Prostate gland (tissue), 2 donors: ENCODE data around the gene ADAMTS10. TPM values are rescaled to one million over a fixed set of nuclear protein-coding genes. Genes with fewer than 3 reads are reported as not detected.
"Not testable (repeated sequence)": the region's sequence is repeated elsewhere in the genome, so short reads cannot be mapped to it uniquely, and the experiment has no call there.

Experiments used
- DNase-seq: peaks from one replicate; pipeline ENCODE4 v3.0.0-alpha.2; 2019; ENCODE audit warnings: low spot score
- H3K27ac ChIP-seq, 2 donors: fragments of 200-600 bp; sonication (generic); 2 replicates each; pipeline ENCODE4 v1.5.1; 2017 to 2019
- H3K27me3 ChIP-seq: fragments of 200-600 bp; sonication (generic); replicated peaks from 2 replicates; pipeline ENCODE4 v1.5.1; 2019; ENCODE audit not compliant: insufficient read depth
- H3K36me3 ChIP-seq, 2 donors: fragments of 200-600 bp; sonication (generic); 1 replicate in 1 of 2; 2 replicates in 1 of 2; pipeline versions ENCODE4 v1.5.1 to v1.8.1; 2017 to 2019
- H3K4me1 ChIP-seq: fragments of 200-600 bp; sonication (generic); replicated peaks from 2 replicates; pipeline ENCODE4 v1.5.1; 2019
- H3K4me3 ChIP-seq, 2 donors: fragments of 200-600 bp; sonication (generic); 2 replicates each; pipeline ENCODE4 v1.5.1; 2017 to 2019
- H3K9me3 ChIP-seq: fragments of 200-600 bp; sonication (generic); 2 replicates; pipeline ENCODE4 v1.5.1; 2017
- CTCF ChIP-seq, 4 experiments: fragments of 200-600 bp in 2 of 4; fragments of 450-650 bp in 2 of 4; sonication (generic) in 2 of 4; IDR thresholded peaks; 1 replicate in 3 of 4; 2 replicates in 1 of 4; pipeline ENCODE4 v1.5.1; 2016 to 2019; ENCODE audit warnings: antibody characterized with exemption in 4 of 4, mild to moderate bottlenecking in 2 of 4, moderate library complexity in 2 of 4
- POLR2A ChIP-seq: fragments of 450-650 bp; IDR thresholded peaks from one replicate; pipeline ENCODE4 v1.6.1; 2016; ENCODE audit warnings: antibody characterized with exemption, mild to moderate bottlenecking
- POLR2AphosphoS5 ChIP-seq: sonication (generic); formaldehyde crosslinking; IDR thresholded peaks from one replicate; pipeline ENCODE4 v1.6.1; 2017; ENCODE audit warnings: antibody characterized with exemption
- WGBS: methylation state at CpG from one replicate; pipeline ENCODE4 v1.1.5; 2018; 5-methylcytosine and 5-hydroxymethylcytosine counted together
- intact Hi-C: fragments of 100-400 bp; cut with DNase I; formaldehyde crosslinking; loops from one replicate; pipeline ENCODE4 v1.14.2; 2022
- total RNA-seq, 2 donors: library from RNA; depleted of rRNA; stranded (reverse); fragments of >200 nt; gene quantifications; one replicate each; pipeline ENCODE4 v1.1.0, GENCODE V29; 2016

Gene ADAMTS10
- total RNA-seq, 2 donors from 2014 or later, result 9.7 to 48.1 TPM

DNA sequence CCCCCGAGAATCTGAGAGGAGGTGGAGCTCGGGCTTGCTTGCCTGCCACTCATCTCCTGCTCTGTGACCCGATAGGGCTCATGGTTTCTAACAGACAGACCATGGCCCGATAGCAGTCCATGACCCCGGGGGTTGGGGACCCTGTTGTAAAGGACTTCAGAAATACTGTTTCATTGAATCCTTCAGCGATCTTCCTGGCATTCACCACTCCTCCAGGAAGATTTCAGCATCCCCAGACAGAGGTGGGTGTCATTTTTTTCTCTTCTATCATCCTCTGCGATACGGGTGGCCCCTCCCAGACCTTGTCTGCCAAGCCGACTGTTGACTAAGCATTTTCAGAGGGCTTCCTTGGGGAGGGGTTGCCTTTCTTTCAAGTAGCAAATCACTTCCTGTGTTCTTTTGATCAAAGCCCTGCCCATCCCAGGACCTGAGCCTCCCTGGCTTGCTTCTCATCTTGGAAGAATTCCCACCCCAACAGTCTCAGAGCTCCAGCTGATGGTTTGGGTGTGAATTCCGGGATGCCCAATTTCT is 35.0 kb downstream of the ADAMTS10 start:
- no peak for TF ChIP-seq POLR2AphosphoS5
- TF ChIP-seq POLR2A, result no peak
- no peak for TF ChIP-seq CTCF (IDR thresholded peaks at IDR 0.05)
- Histone ChIP-seq H3K36me3 (no peaks in the 10 kb centered on the region), H3K9me3 (no peaks in the 10 kb centered on the region), H3K27me3 (no peaks in the 10 kb centered on the region), H3K27ac (no peak overlapping the region), H3K4me3 (no peak overlapping the region), H3K4me1 (no peaks in the 10 kb centered on the region)
- no peak for DNase-seq
- intact Hi-C loops, result loop anchor here (10.0 kb wide), 1 partner anchor 161 kb away; the partner anchor contains the start of gene MARCHF2
- 37% methylated on average over 10 of the region's 10 CpGs for WGBS

DNA sequence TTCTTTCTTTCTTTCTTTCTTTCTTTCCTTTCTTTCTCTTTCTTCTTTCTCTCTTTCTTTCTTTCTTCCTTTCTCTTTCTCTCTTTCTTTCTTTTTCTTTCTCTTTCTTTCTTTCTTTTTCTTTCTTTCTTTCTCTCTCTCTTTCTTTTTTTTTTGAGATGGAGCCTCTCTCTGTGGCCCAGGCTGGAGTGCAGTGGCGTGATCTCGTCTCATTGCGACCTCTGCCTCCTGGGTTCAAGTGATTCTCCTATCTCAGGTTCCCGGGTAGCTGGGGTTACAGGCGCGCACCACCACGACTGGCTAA is 35.9 kb downstream of the ADAMTS10 start:
- H3K27me3 ChIP-seq, H3K36me3 ChIP-seq, DNase-seq, H3K27ac ChIP-seq, H3K4me1 ChIP-seq, H3K9me3 ChIP-seq, H3K4me3 ChIP-seq: not testable (repeated sequence)
- intact Hi-C loops, result loop anchor here (10.0 kb wide), 1 partner anchor 160 kb away; the partner anchor contains the start of gene MARCHF2
- WGBS, result 95% methylated on average over 7 of the region's 7 CpGs

GRCh38 chr19:8573316-8573715 is 37.2 kb downstream of the ADAMTS10 start:
- Histone ChIP-seq H3K4me1 (no peaks in the 10 kb centered on the region), H3K4me3 (no peak overlapping the region), H3K27me3 (no peaks in the 10 kb centered on the region), H3K9me3 (no peaks in the 10 kb centered on the region), H3K36me3 (no peaks in the 10 kb centered on the region), H3K27ac (no peak overlapping the region)
- 78% methylated on average over 7 of the region's 7 CpGs for WGBS
- DNase-seq, result no peak
- intact Hi-C loops, result loop anchor here (10.0 kb wide), 1 partner anchor 159 kb away; the partner anchor contains the start of gene MARCHF2
- TF ChIP-seq POLR2A, result no peak

GRCh38 chr19:8571006-8571411 is 39.5 kb downstream of the ADAMTS10 start:
- no peak for DNase-seq
- TF ChIP-seq CTCF (IDR thresholded peaks at IDR 0.05) (no peak), POLR2A (no peak), POLR2AphosphoS5 (no peak)
- Histone ChIP-seq H3K36me3 (no peaks in the 10 kb centered on the region), H3K27me3 (no peaks in the 10 kb centered on the region), H3K9me3 (no peaks in the 10 kb centered on the region), H3K27ac (no peak overlapping the region), H3K4me3 (no peak overlapping the region), H3K4me1 (no peaks in the 10 kb centered on the region)
- 37% methylated on average over 5 of the region's 5 CpGs for WGBS
- intact Hi-C loops, result loop anchor here (10.0 kb wide), 1 partner anchor 156 kb away; the partner anchor contains the start of gene MARCHF2

- intact Hi-C loops, result no loop called here
- Histone ChIP-seq H3K9me3 (no peaks in the 10 kb centered on the region), H3K27ac (no peak overlapping the region), H3K4me1 (no peaks in the 10 kb centered on the region), H3K4me3 (no peak overlapping the region), H3K36me3 (no peaks in the 10 kb centered on the region), H3K27me3 (no peaks in the 10 kb centered on the region)
- DNase-seq, result no peak
- 72% methylated on average over 5 of the region's 5 CpGs for WGBS
- no peak for TF ChIP-seq CTCF (IDR thresholded peaks at IDR 0.05)
- no peak for TF ChIP-seq POLR2A
- no peak for TF ChIP-seq POLR2AphosphoS5
Measured at GRCh38 chr19:8569066-8569771, 41.3 kb downstream of the ADAMTS10 start.
